NCI-H226 (cell line): Measurements from ENCODE around the gene CLIP4.
"Not testable (repeated sequence)": the region's sequence is repeated elsewhere in the genome, so short reads cannot be mapped to it uniquely, and the experiment has no call there.

Source experiments
- DNase-seq: peaks from one replicate; pipeline ENCODE4 v3.0.0-alpha.2; 2015

CLIP4 gene

GRCh38 chr2:29100564-29100963, 14.7 kb upstream of the CLIP4 start:
- no peak for DNase-seq

- no peak for DNase-seq
Measured at GRCh38 chr2:29104688-29105087, 10.5 kb upstream of the CLIP4 start.

- DNase-seq = no peak
Measured at GRCh38 chr2:29105375-29105774, 9.8 kb upstream of the CLIP4 start.

GRCh38 chr2:29106256-29106655, 9.0 kb upstream of the CLIP4 start:
- no peak for DNase-seq

- DNase-seq = no peak
Measured at GRCh38 chr2:29106980-29107388, 8.2 kb upstream of the CLIP4 start.

- not testable (repeated sequence) for DNase-seq
Measured at GRCh38 chr2:29107547-29107946, 7.7 kb upstream of the CLIP4 start.

- peak; percentile 85 for DNase-seq
Measured at GRCh38 chr2:29108225-29108624, 7.0 kb upstream of the CLIP4 start.

GRCh38 chr2:29109246-29109645, 6.0 kb upstream of the CLIP4 start:
- no peak for DNase-seq

- peak; percentile 37 for DNase-seq
Measured at GRCh38 chr2:29110916-29111535, 4.2 kb upstream of the CLIP4 start.

- DNase-seq = no peak
Measured at GRCh38 chr2:29112379-29112778, 2.8 kb upstream of the CLIP4 start.

GRCh38 chr2:29113027-29113686, 2.1 kb upstream of the CLIP4 start:
- peak; percentile 92 for DNase-seq

- peak; percentile 90 for DNase-seq
Measured at GRCh38 chr2:29113891-29114321, 1.3 kb upstream of the CLIP4 start.

GRCh38 chr2:29114586-29114945, 649 bp upstream of the CLIP4 start:
- no peak for DNase-seq

- DNase-seq = peak; percentile 84
Measured at GRCh38 chr2:29115797-29116781, 874 bp downstream of the CLIP4 start.

GRCh38 chr2:29117636-29118303, 2.6 kb downstream of the CLIP4 start:
- peak; percentile 79 for DNase-seq

GRCh38 chr2:29119211-29119610, 4.0 kb downstream of the CLIP4 start:
- DNase-seq = no peak

- no peak for DNase-seq
Measured at GRCh38 chr2:29120846-29121245, 5.6 kb downstream of the CLIP4 start.

GRCh38 chr2:29123617-29124349, 8.6 kb downstream of the CLIP4 start:
- DNase-seq = peak; percentile 88

- no peak for DNase-seq
Measured at GRCh38 chr2:29124504-29124903, 9.3 kb downstream of the CLIP4 start.

- no peak for DNase-seq
Measured at GRCh38 chr2:29129586-29130281, 14.5 kb downstream of the CLIP4 start.

- DNase-seq = peak; percentile 68
Measured at GRCh38 chr2:29130295-29130694, 15.1 kb downstream of the CLIP4 start.

- DNase-seq = peak; percentile 16
Measured at GRCh38 chr2:29134933-29135332, 19.7 kb downstream of the CLIP4 start.
